Endothelial cell of umbilical vein (primary cell): ENCODE results near the gene TMEM255A.

Experiments used
- POLR2A ChIP-seq: IDR thresholded peaks from 2 replicates; pipeline ENCODE4 v1.6.1; 2012; ENCODE audit warnings: low read depth, mild to moderate bottlenecking, control low read depth, low read length
- POLR2AphosphoS5 ChIP-seq: IDR thresholded peaks from 2 replicates; pipeline ENCODE4 v1.6.1; 2012; ENCODE audit warnings: low read depth, mild to moderate bottlenecking, control low read depth, low read length, moderate library complexity; ENCODE audit not compliant: insufficient read depth
- TF ChIP-seq, protein P1 (sequence below), 2 donors: IDR thresholded peaks; 1 replicate in 1 of 2; 2 replicates in 1 of 2; pipeline ENCODE4 v1.5.1; 2011; ENCODE audit warnings: low read length in 2 of 2, mild to moderate bottlenecking in 2 of 2, moderate library complexity in 2 of 2, control low read depth in 1 of 2, inconsistent platforms in 1 of 2, low read depth in 1 of 2; ENCODE audit not compliant: insufficient read depth in 1 of 2; ENCODE audit errors: extremely low read depth in 1 of 2

GRCh38 chrX:120358737-120359456 lies 47.6 kb upstream of the TMEM255A start:
- TF ChIP-seq, protein P1, sequence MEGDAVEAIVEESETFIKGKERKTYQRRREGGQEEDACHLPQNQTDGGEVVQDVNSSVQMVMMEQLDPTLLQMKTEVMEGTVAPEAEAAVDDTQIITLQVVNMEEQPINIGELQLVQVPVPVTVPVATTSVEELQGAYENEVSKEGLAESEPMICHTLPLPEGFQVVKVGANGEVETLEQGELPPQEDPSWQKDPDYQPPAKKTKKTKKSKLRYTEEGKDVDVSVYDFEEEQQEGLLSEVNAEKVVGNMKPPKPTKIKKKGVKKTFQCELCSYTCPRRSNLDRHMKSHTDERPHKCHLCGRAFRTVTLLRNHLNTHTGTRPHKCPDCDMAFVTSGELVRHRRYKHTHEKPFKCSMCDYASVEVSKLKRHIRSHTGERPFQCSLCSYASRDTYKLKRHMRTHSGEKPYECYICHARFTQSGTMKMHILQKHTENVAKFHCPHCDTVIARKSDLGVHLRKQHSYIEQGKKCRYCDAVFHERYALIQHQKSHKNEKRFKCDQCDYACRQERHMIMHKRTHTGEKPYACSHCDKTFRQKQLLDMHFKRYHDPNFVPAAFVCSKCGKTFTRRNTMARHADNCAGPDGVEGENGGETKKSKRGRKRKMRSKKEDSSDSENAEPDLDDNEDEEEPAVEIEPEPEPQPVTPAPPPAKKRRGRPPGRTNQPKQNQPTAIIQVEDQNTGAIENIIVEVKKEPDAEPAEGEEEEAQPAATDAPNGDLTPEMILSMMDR (IDR thresholded peaks at IDR 0.05; ENCODE audit: extremely low read depth in 1 of 2, insufficient read depth in 1 of 2, low read depth in 1 of 2, low read length in 2 of 2), result no peak
- TF ChIP-seq POLR2A, result no peak
- TF ChIP-seq POLR2AphosphoS5, result no peak
